GM12801 (cell line): ENCODE data around the gene GALNT14.

Experiments
- TF ChIP-seq, protein P1 (sequence below): IDR thresholded peaks from one replicate; pipeline ENCODE4 v1.5.1; 2011; ENCODE audit warnings: control low read depth; ENCODE audit not compliant: insufficient read length; ENCODE audit errors: extremely low read depth

GALNT14 gene

DNA sequence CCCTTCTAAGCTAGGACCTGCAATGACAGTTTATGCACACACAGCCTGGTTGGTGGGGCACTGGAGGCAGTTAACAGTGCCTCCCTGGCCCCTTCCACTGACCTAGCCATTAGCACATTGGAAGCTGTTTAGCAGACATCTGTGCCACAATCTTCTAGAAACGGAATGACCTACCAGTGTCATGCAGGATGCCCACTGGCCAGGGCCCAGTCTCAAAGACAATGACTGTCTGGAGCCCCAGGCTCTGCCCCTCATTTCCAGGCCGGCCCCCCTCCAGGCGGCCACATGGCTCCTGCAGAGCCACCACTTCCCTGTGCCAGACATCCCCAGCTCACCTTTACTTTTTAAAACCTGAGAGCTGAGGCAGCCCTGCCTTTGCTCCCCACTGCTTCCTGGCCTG, 207.5 kb downstream of the GALNT14 start:
- TF ChIP-seq, protein P1, sequence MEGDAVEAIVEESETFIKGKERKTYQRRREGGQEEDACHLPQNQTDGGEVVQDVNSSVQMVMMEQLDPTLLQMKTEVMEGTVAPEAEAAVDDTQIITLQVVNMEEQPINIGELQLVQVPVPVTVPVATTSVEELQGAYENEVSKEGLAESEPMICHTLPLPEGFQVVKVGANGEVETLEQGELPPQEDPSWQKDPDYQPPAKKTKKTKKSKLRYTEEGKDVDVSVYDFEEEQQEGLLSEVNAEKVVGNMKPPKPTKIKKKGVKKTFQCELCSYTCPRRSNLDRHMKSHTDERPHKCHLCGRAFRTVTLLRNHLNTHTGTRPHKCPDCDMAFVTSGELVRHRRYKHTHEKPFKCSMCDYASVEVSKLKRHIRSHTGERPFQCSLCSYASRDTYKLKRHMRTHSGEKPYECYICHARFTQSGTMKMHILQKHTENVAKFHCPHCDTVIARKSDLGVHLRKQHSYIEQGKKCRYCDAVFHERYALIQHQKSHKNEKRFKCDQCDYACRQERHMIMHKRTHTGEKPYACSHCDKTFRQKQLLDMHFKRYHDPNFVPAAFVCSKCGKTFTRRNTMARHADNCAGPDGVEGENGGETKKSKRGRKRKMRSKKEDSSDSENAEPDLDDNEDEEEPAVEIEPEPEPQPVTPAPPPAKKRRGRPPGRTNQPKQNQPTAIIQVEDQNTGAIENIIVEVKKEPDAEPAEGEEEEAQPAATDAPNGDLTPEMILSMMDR, result no peak

DNA sequence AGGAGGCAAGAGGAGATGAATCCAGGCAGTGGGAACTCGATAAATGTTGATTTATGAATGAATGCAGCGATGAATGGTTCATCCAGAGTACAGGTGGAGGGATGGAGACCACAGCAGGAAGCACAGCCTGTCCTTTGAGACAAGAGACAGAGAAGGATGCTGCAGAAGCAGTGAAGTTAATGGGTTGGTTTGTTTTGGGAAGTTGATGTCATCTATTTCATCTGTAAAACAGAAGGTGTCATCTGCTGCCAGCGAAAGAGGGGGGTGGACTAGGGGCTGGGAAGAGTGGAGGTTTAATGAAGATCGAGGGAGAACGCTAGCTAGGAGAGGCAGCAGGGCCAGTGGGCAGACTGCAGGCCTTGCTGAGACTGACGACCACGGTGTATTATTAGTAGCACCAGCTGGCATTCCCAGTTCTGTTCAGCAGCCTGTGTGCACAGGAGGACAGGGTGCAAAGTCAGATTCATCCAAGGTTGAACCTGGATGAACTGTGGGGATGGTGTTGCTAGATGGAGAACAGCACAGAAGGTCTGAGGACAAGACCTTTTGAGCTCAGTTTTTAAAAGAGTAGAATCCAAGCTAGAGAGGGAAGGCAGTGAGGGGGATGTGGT, 210.7 kb downstream of the GALNT14 start:
- TF ChIP-seq, protein P1, result no peak

- TF ChIP-seq, protein P1, result no peak
Measured at GRCh38 chr2:30926606-30927005, 211.6 kb downstream of the GALNT14 start.

DNA sequence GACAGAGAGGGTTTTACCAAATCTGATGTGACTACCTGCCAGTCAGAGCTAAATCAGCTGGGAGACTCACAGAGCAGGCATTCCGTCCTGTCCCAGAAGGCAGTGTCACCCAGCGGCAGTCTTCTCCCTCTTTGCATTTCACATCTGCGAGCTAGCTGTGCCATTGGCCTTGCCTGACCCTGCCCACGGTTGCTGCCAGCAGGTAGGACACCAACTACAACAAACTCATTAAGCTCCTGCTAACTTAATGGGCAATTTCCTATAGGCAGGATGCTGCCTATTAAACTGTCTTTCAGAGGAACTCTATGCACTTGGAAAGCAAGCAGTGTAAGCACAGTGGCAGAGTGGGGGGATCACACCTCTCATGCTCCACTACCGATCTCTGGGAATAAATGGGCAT, 214.6 kb downstream of the GALNT14 start:
- TF ChIP-seq, protein P1, result no peak

- TF ChIP-seq, protein P1, result no peak
Measured at GRCh38 chr2:30920511-30920910, 217.7 kb downstream of the GALNT14 start.

GRCh38 chr2:30915486-30915885, 222.8 kb downstream of the GALNT14 start:
- TF ChIP-seq, protein P1, result no peak

DNA sequence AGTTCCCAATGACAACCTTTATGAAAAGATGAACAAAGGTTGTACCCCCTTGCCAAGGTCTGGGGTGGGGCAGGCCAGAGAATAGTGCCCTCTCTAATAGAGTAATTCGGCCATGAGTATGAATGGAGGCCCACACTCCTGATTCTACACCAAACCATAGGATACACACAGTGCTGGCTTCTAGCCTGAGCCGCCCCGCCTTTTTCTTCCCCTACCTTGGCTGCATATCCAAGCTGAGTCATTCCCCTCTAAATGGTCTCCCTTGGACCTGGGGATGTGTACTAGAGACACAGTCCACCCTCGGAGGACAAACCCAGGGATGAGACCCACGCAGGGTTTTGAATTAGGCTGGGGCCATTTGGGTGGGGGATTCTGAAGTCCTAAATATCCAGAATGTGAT, 223.8 kb downstream of the GALNT14 start:
- TF ChIP-seq, protein P1, result no peak

GRCh38 chr2:30912056-30912455, 226.2 kb downstream of the GALNT14 start:
- TF ChIP-seq, protein P1, result no peak
